Tongue (tissue), 2 donors: ENCODE measurements around the gene CHRM4. TPM values are rescaled to one million over a fixed set of nuclear protein-coding genes. Genes with fewer than 3 reads are reported as not detected.
A peak's percentile ranks its signal among the peaks of the same experiment; 100 is the strongest.

Source experiments
- DNase-seq: peaks from one replicate; pipeline ENCODE4 v3.0.0-alpha.2; 2015
- total RNA-seq: library from RNA; depleted of rRNA; stranded (reverse); fragments of >200 nt; gene quantifications from one replicate; pipeline ENCODE4 v1.2.3, GENCODE V29; 2014

The CHRM4 gene
- total RNA-seq, 1 donor from 2014 or later = not detected

GRCh38 chr11:46367244-46367915 lies 24.2 kb downstream of the CHRM4 start:
- DNase-seq = peak; percentile 85

DNA sequence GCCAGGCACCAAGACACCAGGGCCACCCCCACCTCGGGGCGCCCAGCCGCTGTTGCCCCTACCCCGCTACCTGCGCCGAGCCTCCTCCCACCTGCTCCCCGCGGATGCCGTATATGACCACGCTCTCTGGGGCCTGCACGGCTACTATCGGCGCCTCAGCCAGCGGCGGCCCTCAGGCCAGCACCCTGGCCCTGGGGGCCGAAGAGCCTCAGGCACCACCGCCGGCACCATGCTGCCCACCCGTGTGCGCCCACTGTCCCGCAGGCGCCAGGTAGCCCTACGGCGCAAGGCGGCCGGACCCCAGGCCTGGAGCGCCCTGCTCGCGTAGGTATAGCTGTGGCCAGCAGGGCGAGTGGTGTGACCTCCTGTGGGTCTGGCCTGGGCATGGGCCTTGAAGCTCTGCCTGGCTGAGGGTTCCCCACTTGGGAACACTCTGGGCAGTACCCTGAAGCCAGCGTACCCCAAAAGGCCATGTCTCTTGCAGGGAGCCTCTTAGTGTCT lies 24.9 kb downstream of the CHRM4 start:
- DNase-seq = no peak

- DNase-seq = no peak
These were observed 25.3 kb downstream of the CHRM4 start for GRCh38 chr11:46366260-46366659.

DNA sequence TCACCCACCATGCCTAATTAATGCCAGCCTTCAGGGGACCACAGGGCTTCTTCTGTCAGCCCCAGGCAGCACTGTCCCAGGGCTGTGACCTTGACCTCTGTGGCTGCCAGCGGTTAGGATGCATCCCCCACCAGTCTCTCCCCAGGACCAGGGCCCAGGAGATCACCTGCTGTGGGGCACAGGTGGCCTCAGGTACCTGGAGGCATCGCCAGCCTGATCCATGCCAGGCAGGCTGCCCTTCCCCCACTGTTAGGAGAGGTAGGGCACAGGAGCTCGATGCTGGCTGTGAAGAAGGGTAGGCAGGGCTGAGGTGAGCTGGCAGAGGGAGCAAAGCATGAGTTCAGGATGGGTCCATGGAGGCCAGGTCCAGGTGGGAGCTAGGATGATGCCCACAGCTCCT lies 26.8 kb downstream of the CHRM4 start:
- no peak for DNase-seq

DNA sequence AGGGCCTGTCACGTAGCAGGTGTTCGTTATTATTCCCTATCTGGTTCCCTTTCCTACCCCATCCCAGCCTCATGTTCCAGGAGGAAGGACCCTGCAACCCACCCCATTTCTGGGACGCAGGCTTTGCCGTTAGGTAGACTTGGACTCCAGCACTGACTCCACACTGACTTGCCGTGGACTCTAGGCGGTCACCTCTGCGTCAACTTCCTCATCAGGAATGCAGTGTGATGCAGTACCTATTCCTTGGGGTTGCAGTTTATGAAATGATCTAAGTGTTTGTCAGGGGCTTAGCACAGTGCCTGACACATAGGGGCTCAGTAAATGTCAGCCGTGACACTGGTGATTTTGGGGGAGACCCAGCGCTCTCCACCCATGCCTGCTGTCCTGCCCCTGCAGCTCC lies 27.5 kb downstream of the CHRM4 start:
- DNase-seq = no peak

- DNase-seq = peak; percentile 82
These were observed 28.0 kb downstream of the CHRM4 start for GRCh38 chr11:46363455-46364005.

DNA sequence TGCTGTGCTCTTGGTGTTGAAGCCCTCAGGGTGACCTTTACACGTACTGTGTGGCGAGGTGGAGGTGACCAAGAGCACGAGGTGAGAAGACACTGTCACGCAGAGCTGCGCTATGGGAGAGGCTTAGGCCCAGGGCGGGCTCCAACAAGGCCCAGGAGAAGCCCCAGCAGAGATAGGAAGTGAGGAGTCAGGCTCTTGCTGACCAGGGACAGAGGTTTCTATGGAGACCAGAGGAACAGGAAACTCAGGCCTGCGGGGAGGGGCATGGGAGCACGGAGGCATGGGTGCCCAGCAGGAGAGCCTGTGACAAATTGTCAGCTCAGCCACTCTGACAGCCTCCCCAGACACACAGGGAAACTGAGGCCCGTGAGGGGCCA lies 28.6 kb downstream of the CHRM4 start:
- no peak for DNase-seq

DNA sequence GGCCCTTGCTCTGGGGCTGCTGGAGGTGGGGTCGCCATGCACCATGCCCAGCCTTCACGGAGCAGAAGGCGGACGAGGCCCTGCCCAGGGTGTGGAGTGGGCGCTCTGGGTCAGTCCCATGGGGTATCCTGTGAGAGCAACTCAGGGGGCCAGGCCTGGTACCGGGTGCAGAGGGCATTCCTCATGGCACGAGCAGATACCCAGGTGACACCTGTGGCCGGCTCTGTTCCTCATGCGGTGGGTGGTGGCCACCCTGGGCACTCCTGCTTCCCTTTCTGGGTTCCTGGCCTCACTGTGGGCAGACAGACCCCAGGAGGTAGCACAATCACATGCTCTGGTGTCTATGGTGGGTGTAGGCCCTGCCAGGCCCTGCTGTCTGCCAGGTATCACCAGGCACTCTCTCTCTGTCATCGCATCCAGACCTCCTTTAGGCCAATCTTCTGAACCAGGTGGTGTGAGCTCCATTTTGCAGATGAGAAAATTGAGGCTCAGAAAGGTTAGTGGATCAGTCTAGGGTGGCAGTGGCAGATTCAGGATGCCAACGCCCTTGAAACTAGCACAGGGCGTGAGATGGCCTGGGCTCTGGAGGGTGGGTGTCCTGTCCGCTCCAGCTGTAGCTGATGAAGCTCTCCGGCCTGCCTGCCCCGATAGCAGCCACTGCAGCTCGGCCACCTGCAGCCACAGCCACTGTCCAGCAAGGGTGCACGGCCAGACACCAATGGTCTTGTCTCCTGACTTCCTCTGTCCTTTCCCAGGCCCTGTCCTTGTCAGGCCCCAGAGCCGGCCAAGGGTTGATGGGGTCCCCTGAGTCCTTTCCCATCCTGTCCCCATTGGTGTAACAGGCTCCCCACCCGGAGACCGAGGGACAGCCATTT lies 29.2 kb downstream of the CHRM4 start:
- DNase-seq = no peak

DNA sequence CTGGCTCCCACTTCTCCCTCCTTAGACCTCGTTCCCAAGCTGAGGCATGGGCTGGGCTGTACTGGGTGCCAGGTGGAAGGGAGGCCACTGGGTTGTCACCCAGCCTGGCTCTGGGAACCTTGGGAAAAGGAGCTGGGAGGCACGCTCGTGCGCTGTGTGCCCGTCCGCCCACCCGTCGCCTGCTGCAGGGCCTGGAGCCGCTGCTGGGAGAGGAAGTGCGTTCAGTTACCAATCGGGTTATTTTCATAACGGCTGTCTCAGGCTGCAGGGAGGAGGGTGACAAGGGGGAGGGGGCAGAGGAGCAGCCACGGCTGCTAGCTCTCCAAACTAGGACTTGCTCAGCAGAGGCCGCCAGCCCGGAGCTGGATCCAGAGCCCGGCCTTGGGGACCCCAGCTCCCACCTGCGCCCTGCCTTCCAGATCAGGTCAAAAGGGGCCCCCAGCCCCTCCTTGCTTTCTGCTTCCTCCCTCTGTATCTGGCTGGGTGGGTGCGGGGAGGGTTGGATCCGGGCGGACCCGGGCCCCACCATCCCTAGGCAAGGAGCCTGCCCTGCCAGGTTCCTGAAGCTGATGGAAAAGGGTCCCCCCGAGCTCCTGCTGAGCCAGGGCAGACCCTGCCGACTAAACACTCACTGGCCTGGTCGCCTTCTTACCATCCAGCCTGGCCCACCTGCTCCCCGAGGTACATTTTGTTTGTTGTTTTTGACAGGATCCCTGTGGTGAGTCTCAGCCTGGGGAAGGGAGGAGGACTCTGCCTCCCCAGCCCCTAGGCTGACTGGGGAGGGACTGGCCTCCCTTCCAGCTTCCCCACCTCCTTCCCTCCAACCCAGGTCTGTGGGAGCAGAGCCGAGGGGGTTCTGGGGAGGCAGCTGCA lies 30.1 kb downstream of the CHRM4 start:
- DNase-seq = peak; percentile 91

- DNase-seq = no peak
These were observed 30.7 kb downstream of the CHRM4 start for GRCh38 chr11:46360878-46361277.

DNA sequence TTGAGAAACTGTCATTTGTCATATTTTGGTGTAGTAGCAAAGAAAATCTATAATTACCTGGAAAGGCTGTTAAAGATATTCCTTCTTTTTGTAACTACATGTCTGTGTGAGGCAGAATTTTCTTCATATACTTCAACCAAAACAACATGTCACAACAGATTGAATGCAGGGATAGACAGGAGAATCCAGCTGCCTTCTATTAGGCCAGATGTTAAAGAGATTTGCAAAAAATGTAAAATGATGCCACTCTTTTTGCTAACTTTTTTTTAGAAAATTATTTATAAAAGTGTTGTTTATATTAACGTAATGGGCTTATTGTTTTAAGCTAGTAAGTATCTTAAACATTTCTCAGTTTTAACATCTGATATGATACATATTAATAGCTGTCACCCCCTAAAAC lies 31.6 kb downstream of the CHRM4 start:
- DNase-seq = peak; percentile 59

GRCh38 chr11:46357483-46357936 lies 34.1 kb downstream of the CHRM4 start:
- no peak for DNase-seq

DNA sequence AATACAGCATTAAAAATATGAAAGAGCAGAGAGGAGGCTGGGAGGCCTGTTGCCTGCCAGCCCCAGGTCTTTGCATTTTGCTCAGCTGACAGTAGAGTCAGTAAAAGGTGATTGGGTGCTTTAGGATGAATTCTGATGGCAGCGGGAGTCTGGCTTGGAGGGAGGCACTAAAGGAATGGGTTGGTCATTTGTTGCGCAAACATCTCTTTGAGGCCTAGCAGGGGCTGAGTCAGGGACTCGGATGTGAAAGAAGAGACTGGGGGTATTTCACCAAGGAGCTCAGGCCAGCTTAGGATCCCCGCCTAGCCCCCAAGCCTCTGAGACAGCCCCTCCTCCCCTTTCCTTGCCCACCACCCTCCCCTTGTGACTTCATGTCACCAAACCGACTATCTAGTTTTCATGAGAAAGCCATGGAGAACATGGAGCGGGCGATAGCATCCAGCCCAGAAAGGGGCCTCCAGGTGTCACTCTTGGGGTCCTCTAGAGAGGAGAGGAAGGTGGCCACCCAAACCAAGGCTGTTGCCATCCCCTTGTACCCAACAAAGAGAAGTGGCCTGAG lies 34.6 kb downstream of the CHRM4 start:
- DNase-seq = no peak

GRCh38 chr11:46353698-46354097 lies 37.9 kb downstream of the CHRM4 start:
- no peak for DNase-seq

GRCh38 chr11:46352063-46352841 lies 39.3 kb downstream of the CHRM4 start:
- DNase-seq = no peak

- DNase-seq = no peak
These were observed 40.0 kb downstream of the CHRM4 start for GRCh38 chr11:46351606-46352005.

GRCh38 chr11:46351148-46351547 lies 40.4 kb downstream of the CHRM4 start:
- no peak for DNase-seq

GRCh38 chr11:46350695-46351094 lies 40.9 kb downstream of the CHRM4 start:
- no peak for DNase-seq

GRCh38 chr11:46348566-46349401 lies 42.8 kb downstream of the CHRM4 start:
- no peak for DNase-seq
